Measurements from ENCODE around the gene MAPK8IP3.
A peak's percentile ranks its signal among the peaks of the same experiment; 100 is the strongest.

Gene MAPK8IP3

DNA sequence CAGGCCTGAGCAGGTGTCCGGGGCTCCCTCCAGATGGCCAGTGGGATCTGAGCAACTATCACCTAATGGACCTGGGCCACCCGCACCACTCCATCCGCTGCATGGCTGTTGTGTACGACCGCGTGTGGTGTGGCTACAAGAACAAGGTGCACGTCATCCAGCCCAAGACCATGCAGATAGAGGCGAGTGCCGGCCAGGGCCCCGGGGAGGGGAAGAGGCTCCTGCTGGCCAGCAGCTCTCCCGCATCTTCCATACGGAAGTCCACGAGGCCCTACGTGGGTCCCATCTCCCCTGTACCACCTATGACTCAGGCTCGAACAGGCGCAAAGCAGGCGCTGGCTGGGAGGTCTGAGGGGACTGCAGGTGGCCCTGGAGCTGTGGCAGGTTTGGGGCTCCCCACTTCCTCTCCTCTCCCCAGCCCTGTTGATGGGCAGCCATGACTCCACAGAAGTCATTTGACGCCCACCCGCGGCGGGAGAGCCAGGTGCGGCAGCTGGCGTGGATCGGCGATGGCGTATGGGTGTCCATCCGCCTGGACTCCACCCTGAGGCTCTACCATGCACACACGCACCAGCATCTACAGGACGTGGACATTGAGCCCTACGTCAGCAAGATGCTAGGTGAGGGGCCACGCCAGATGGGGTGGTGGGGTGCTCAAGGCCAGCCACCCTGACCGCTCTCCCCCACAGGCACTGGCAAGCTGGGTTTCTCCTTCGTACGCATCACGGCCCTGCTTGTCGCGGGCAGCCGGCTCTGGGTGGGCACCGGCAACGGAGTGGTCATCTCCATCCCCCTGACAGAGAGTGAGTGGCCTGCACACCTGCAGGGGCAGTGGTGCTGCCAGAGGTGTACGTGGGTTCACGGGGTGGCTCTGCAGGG, 61.4 kb downstream of the MAPK8IP3 start:
- TF ChIP-seq, protein P1, sequence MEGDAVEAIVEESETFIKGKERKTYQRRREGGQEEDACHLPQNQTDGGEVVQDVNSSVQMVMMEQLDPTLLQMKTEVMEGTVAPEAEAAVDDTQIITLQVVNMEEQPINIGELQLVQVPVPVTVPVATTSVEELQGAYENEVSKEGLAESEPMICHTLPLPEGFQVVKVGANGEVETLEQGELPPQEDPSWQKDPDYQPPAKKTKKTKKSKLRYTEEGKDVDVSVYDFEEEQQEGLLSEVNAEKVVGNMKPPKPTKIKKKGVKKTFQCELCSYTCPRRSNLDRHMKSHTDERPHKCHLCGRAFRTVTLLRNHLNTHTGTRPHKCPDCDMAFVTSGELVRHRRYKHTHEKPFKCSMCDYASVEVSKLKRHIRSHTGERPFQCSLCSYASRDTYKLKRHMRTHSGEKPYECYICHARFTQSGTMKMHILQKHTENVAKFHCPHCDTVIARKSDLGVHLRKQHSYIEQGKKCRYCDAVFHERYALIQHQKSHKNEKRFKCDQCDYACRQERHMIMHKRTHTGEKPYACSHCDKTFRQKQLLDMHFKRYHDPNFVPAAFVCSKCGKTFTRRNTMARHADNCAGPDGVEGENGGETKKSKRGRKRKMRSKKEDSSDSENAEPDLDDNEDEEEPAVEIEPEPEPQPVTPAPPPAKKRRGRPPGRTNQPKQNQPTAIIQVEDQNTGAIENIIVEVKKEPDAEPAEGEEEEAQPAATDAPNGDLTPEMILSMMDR (conservative IDR thresholded peaks at IDR 0.05; ENCODE audit: low read depth, low read length): no peak

DNA sequence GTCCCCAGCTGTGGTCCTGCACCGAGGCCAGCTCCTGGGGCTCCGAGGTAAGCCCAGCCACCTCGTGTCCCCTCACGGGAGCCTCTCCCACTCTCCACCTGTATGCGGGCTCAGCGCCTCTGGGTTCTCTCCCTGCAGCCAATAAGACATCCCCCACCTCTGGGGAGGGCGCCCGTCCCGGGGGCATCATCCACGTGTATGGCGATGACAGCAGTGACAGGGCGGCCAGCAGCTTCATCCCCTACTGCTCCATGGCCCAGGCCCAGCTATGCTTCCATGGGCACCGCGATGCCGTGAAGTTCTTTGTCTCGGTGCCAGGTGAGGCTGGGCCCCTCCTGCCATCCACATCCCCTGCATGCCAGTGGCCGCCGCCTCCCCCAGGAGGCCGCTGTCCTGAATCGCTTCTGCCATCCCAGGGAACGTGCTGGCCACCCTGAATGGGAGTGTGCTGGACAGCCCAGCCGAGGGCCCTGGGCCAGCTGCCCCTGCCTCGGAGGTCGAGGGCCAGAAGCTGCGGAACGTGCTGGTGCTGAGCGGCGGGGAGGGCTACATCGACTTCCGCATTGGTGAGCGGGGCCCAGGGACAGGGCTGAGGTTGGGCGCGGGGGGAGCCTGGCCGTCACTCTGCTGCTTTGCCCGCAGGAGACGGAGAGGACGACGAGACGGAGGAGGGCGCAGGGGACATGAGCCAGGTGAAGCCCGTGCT, 62.2 kb downstream of the MAPK8IP3 start:
- no peak overlapping the region for H3K4me3 ChIP-seq (ENCODE audit: low read length)
- TF ChIP-seq, protein P1 (conservative IDR thresholded peaks at IDR 0.05; ENCODE audit: low read depth, low read length): no peak
- DNase-seq (ENCODE audit: low read depth): no peak

More for the DNA sequence above, 61.4 kb downstream of the MAPK8IP3 start:
- no peak for DNase-seq (ENCODE audit: low read depth)
- H3K4me3 ChIP-seq (ENCODE audit: low read length): no peak overlapping the region

DNA sequence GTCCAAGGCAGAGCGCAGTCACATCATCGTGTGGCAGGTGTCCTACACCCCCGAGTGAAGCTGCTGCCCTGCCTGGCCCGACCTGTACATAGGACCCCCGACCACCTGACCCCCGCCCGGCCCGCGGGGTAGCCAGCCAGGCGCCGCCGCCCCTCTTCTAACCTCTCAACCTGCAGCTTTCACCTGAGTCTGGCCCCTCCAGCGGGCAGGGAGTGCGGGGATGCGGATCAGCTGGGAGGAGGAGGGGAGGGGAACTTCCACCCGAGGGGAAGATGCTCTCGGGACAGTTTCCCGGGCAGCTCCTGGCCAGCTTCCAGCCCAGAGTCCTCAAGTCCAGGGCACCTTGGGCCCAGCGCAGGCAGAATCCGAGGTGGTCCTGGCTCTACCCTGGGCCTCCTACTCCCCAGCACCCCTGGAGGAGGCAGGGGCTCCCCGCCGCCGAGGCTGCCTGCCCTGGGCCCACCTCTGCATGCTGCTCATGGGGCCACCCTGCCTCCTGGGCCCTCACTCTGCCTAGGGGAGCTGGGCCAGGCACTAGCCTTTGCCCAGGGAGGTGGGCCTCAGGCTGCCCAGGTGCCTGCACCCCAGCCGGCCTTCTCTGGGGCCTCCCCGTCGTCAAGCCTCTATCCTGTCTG, 62.9 kb downstream of the MAPK8IP3 start:
- TF ChIP-seq, protein P1 (conservative IDR thresholded peaks at IDR 0.05; ENCODE audit: low read depth, low read length): no peak
- H3K4me3 ChIP-seq (ENCODE audit: low read length): no peak overlapping the region
- no peak for DNase-seq (ENCODE audit: low read depth)

DNA sequence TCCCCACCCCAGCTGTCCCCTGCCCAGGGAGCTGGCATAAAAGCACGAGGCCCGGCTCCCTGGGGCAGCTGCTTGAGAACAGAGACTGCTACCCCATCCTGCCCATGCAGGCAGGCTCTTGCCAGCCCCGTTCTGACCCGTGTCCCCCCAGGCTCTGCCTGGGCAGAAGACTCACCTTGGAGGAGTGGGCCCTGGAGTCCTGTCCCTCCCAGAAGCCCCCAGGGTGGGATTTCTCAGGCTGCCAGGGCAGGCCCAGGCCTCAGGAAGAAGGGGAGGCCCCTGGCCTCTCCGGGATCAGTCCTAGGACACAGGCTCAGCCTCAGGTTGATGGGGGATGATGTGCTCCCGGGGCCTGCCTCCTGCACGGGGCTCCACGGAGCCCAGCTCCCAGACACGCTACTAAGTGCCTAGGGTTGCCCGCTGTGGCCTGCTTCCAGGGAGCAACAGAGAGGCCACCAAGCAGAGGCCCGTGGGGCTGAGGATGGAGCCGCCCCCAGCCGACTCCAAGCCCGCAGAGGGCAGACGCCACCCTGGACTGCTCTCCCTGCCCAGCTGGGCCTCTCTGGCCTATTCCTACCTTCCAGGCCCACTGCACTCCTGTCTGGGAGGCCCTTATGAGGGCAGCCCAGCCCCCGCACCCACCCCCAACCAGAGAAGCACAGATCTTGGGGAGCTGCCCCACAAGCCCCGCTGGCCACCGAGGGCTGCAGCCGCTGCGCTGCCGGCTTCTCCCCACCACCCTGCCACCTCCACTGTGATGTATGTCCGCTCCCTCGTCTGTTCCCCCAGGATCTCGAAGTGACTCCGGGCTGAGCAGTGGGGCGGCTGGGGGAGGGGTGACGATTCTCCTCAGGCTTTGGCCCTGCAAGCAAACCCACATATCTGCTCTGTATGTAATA, 63.7 kb downstream of the MAPK8IP3 start:
- DNase-seq (ENCODE audit: low read depth): no peak
- TF ChIP-seq, protein P1 (conservative IDR thresholded peaks at IDR 0.05; ENCODE audit: low read depth, low read length): no peak
- no peak overlapping the region for H3K4me3 ChIP-seq (ENCODE audit: low read length)

DNA sequence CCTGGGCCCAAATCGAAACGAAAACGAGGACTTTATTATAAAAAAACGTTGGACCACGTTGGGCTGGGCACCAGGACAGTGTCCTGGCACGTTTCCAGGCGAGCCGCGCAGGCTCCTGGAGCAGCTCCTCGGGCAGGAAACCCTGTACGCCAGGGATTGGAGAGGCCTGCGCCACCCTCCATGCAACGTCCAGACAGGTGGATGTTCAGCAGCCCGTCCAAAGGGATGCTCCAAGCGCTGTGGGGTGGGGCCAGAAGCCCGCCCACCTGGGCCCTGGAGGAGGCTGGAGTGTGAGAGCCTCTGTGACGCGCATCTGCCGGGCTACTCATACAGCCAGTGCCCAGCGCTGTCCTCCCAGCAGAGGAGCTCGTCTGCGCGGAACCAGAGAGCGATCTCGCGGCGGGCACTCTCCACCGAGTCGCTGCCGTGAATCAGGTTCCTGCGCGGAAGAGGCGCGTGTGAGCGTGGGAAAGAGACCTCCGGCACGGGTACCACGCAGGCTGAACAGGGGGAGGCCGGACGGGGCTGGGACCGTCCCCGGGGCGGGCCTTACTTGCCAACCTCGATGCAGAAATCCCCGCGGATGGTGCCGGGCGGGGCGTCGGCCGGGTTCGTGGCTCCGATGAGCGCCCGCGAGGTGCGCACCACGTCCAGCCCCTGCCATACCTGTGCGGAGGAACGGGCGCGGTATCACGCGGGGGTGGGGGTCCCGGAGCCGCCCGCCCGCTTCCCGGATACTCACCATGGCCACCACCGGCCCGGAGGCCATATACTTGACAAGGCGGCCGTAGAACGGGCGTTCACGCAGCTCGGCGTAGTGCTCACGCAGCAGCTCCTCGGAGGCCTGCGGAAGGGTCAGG, 64.6 kb downstream of the MAPK8IP3 start:
- DNase-seq (ENCODE audit: low read depth): no peak
- TF ChIP-seq, protein P1 (conservative IDR thresholded peaks at IDR 0.05; ENCODE audit: low read depth, low read length): no peak
- peak overlapping the region; percentile 67 for H3K4me3 ChIP-seq (ENCODE audit: low read length)

All from retinal pigment epithelial cell (primary cell).